ENCODE data around the gene ATXN1. TPM values are rescaled to one million over a fixed set of nuclear protein-coding genes. Genes with fewer than 3 reads are reported as not detected.
A peak's percentile ranks its signal among the peaks of the same experiment; 100 is the strongest.
"Not testable (repeated sequence)": the region's sequence is repeated elsewhere in the genome, so short reads cannot be mapped to it uniquely, and the experiment has no call there.

Gene ATXN1
- total RNA-seq, 1 donor from 2014 or later = 60.0 TPM

DNA sequence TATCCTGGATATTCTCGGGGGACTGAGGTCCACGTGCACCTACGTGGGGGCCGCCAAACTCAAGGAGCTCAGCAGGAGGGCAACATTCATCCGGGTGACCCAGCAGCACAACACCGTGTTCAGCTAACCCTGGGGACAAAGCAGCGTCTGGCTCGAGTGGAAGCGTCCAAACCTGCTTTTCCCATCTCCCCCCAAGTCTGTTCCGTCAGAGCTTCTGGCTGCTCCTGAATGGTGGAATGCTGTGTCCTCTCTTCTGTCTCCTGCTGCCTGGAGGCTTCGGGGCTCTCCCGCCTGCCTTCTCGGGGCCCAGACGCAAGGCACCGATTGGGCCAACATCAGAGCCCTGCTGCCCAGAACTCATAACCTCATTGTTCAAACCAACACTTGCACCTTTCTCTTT is 466.2 kb downstream of the ATXN1 start:
- no peak for DNase-seq (ENCODE audit: low read depth)

DNA sequence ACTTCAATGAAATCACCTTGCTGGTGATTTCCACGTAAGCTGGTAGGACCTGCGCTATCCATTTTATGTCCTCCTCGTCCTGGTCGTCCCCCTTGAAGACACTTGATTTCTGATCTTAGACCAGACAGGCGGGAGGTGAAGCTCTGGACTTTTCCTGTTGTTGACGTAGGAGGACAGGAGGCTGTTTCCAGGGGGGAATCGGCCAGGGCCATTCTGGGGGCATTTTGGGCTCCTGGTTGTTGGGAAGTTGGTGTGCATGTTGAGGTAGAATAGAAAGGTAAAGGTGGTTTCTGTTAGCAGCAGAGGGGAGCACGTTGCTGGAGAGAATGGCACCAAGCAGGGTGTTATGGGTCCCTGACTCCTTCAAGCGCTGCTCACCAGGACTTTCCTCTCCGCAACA is 466.9 kb downstream of the ATXN1 start:
- DNase-seq (ENCODE audit: low read depth) = no peak

- DNase-seq (ENCODE audit: low read depth) = no peak
These were observed 468.3 kb downstream of the ATXN1 start for GRCh38 chr6:16292942-16293341.

DNA sequence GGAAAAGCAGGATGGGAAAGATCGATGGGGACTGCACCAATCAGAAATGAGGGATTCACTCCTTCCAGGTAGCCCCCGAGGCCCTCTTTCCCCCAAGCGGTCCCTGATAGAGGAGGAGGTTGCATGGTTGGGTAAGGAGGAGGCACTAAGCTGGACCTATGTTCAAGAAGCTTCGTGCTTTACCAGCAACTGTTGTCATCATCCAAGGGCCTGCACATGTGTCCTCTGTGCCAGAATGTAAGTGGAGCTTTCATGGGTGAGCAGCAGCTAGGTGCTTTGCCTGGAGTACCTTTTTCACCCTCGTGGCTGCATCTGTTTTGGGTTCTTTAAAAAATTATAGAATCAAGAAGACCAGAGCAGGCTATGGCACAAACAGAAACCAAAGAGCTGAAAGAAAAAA is 468.8 kb downstream of the ATXN1 start:
- DNase-seq (ENCODE audit: low read depth) = no peak

DNA sequence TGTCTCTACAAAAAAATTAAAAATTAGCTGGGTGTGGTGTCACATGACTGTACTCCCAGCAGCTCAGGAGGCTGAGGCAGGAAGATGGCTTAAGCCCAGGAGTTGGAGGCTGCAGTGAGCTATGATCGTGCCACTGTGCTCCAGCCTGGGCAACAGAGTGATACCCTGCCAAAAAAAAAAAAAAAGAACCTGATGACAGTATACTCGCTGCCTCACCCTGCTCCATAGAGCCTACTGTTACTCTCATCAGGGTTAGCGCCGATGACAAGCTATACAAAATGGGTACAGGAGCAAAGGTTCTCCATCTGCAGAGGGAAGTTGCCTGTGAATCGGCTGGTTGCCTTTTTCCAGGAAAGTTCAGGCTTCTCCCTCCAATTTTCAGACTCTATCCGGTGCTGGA is 469.5 kb downstream of the ATXN1 start:
- DNase-seq (ENCODE audit: low read depth) = no peak

DNA sequence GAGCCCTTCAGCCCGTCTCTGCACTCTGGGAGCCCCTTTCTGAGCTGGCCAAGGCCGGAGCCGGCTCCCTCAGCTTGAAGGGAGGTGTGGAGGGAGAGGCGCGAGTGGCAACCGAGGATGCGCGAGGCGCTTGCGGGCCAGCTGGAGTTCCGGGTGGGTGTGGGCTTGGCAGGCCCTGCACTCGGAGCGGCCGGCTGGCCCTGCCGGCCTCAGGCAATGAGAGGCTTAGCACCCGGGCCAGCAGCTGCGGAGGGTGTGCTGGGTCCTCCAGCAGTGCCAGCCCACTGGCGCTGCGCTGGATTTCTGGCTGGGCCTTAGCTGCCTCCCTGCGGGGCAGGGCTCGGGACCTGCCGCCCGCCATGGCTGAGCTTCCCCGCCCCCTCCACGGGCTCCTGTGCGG is 473.1 kb downstream of the ATXN1 start:
- DNase-seq (ENCODE audit: low read depth) = no peak

GRCh38 chr6:16286151-16286522 is 475.1 kb downstream of the ATXN1 start:
- DNase-seq (ENCODE audit: low read depth) = peak; percentile 18

- no peak for DNase-seq (ENCODE audit: low read depth)
These were observed 475.7 kb downstream of the ATXN1 start for GRCh38 chr6:16285467-16286150.

DNA sequence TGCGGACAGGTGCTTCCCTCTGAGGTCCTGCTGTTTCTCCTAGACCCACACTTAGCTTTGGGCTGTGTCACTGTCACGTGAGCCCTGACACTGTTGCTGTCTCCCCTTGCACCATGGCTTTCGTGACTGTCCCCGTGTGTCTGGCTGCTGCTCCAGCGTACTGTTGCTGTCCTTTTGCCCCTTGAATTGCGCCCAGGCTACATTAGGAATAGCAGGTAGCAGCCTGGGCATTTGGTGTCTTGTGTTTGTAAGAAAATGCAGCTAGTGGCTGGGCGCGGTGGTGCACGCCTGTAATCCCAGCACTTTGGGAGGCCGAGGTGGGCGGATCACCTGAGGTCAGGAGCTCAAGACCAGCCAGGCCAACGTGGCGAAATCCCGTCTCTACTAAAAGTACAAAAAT is 476.8 kb downstream of the ATXN1 start:
- no peak for DNase-seq (ENCODE audit: low read depth)

- no peak for DNase-seq (ENCODE audit: low read depth)
These were observed 478.9 kb downstream of the ATXN1 start for GRCh38 chr6:16282370-16282769.

DNA sequence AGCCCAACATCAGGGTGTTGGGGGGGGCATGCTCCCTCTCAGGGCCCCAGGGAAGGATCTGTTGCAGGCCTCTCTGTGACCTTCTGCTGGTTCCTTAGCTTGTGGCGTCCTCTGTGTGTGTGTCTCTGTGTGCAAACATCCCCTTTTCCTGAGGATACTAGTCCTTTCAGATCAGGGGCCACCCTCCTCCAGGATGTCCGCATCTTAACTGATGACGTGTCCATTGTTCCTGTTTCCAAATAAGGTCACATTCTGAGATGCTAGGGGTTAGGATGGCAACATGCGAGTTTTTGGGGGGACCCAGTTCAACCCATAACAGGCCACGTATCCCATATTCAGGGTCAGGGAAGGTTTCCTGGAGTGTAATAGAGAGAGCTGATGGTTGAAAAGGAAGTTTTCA is 482.0 kb downstream of the ATXN1 start:
- DNase-seq (ENCODE audit: low read depth) = no peak

GRCh38 chr6:16278750-16279149 is 482.5 kb downstream of the ATXN1 start:
- DNase-seq (ENCODE audit: low read depth) = peak; percentile 69

- DNase-seq (ENCODE audit: low read depth) = peak; percentile 94
These were observed 483.1 kb downstream of the ATXN1 start for GRCh38 chr6:16278048-16278724.

- DNase-seq (ENCODE audit: low read depth) = peak; percentile 97
These were observed 483.9 kb downstream of the ATXN1 start for GRCh38 chr6:16277101-16277981.

DNA sequence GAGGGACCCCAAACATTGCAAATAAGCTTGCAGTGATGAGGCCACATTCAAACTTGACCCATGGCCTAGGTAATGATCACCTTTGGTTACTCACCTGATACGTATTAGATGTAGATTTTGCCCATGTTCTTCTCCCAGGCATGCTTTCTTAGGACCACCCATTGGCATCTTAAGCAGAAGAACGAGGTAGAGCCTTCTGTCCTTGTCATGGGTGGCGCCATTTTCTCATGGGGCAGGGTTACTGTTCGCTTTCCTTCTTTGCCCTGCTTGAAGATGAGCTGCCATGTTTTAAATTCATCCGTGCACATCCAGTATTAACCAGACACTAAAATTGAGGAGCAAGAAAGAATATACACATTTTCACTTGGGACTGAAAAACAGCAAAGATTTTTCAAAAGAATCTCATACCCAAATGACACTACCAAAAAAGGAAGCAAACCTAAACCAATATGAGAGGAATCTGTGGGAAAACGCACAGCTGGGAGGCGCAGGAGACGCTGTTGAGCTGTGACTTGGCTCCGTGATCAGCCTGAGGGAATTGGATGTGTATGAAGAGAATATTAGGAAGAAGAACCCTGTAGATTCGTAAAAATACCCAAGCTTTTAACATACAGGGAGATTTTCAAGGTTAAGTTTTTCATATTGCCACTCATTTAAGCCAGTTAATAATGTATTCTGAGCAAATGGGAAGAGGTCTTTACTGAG is 486.2 kb downstream of the ATXN1 start:
- no peak for DNase-seq (ENCODE audit: low read depth)

- DNase-seq (ENCODE audit: low read depth) = no peak
These were observed 486.8 kb downstream of the ATXN1 start for GRCh38 chr6:16274483-16274882.

DNA sequence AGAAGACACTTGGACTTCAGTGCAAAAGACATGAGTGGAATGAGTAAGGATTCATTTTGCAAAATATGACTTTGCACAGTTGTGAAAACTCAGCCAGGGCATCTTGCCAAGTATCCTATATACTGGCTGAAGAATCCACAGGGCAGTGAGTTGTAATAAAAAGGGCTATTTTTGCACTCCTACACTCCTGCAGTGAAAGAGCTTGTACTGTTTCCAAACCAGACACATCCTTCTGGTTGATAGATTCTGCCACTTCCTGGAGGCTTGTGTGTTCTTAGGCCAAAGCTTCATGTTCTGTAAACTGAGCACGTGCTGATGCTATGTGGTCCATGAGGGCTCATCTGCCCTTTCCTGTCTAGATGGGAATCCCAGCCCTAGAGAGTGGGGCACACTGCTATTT is 488.0 kb downstream of the ATXN1 start:
- DNase-seq (ENCODE audit: low read depth) = no peak

GRCh38 chr6:16272201-16272600 is 489.1 kb downstream of the ATXN1 start:
- DNase-seq (ENCODE audit: low read depth) = no peak

GRCh38 chr6:16271428-16271827 is 489.8 kb downstream of the ATXN1 start:
- no peak for DNase-seq (ENCODE audit: low read depth)

DNA sequence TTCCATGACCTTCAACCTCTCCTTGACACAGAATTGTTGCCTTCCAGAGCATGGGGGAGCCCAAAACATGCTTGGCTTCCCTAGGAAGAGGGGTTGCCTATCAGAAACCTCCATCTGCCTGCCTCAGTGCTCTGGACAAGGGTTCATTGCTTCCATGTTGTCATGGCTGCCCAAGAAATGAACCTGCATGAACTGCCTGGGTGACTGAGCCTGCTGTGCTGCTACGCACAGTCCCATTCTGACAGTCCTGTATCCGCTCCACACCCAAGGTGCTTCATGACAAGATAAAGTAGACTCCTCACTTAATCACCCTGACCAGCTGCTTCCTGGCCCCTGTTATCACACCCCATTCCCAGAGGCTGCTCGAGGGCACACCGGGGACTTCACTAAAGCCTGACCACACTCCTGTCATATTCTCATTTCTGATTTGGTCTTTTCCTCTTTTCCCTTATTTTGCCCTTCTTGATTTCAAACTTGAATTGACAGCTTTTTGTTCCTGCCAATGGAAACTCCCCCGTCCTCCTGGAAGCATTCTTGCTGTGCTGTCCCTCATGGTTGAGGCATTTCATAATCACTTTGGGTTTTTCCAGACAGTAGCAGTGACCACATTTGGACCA is 491.0 kb downstream of the ATXN1 start:
- DNase-seq (ENCODE audit: low read depth) = peak; percentile 14

GRCh38 chr6:16269442-16270070 is 491.7 kb downstream of the ATXN1 start:
- DNase-seq (ENCODE audit: low read depth) = not testable (repeated sequence)

Measured in myocyte (in vitro differentiated cells).